HG03520 (cell line): Measurements from ENCODE around the gene PLXDC2.

Experiments used
- ATAC-seq: cut with Tn5 transposase; IDR thresholded peaks from one replicate; pipeline ENCODE4 v1.9.1; 2021; ENCODE audit warnings: mild to moderate bottlenecking, moderate library complexity; ENCODE audit not compliant: unreplicated experiment

PLXDC2 gene

GRCh38 chr10:20094226-20094976 is 278.2 kb downstream of the PLXDC2 start:
- no peak for ATAC-seq

- no peak for ATAC-seq
Observed at GRCh38 chr10:20100171-20100570, 283.9 kb downstream of the PLXDC2 start.

GRCh38 chr10:20105236-20105635 is 289.0 kb downstream of the PLXDC2 start:
- no peak for ATAC-seq

- ATAC-seq, result no peak
Observed at GRCh38 chr10:20105931-20106330, 289.7 kb downstream of the PLXDC2 start.

GRCh38 chr10:20108021-20108420 is 291.8 kb downstream of the PLXDC2 start:
- ATAC-seq, result no peak

GRCh38 chr10:20109613-20110012 is 293.4 kb downstream of the PLXDC2 start:
- ATAC-seq, result no peak

GRCh38 chr10:20110125-20111100 is 294.2 kb downstream of the PLXDC2 start:
- ATAC-seq, result no peak

DNA sequence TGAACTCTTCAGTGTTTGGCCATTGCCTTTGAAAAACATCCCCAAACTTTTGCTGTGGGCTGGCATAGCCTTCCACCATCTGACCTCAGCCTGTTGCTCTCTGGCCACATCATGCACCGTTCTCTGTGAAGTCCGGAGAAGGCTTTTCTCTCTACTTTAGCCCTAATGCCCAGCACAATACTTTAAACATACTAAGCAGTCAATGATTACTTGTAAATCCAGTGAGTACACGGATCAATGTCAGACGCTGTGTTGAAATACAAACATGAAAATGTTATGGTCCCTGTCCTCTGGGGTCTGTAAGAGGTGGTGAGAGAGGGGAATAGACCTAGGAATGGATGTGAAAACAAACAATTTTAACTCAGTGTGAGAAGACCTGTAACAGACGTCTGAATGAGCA is 297.9 kb downstream of the PLXDC2 start:
- ATAC-seq, result no peak

DNA sequence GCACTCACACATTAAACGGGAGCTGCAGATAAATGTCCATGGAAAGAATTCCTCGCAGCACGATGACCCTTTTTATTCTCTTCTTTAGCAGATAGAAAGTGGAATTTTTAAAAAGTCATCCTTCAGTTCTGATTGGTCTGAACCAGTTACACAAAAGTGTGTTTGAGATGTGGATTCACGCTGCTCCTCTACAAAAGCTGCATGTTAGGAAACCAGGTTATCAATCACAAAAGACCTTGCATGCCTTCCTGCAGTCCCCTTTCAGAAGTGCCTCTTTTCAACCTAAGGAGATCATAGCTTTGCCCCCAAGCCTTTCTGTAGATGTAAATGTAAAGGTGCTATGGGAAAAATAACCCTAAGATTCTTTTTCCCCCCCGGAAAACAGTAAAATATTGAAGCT is 299.7 kb downstream of the PLXDC2 start:
- ATAC-seq, result no peak

GRCh38 chr10:20117471-20117870 is 301.2 kb downstream of the PLXDC2 start:
- no peak for ATAC-seq

DNA sequence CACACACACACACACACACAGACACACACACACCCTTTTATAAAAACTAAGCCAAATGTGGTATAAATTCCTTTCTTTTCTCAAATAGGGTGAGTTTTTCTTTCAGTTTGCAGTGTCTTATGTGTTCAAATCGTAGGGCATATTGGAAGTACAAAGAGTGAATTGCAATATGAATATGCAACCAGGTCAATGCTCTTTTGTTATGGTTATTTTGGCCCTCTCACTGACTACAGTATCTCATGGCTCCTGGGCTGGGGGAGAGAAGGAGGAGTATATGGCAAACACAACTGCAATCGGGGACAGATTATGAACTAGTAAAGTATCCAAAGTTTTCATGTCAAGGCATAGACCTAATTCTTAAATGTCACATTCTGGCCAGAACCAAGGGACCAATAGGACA is 301.9 kb downstream of the PLXDC2 start:
- ATAC-seq, result no peak

- no peak for ATAC-seq
Observed at GRCh38 chr10:20128811-20129210, 312.6 kb downstream of the PLXDC2 start.

DNA sequence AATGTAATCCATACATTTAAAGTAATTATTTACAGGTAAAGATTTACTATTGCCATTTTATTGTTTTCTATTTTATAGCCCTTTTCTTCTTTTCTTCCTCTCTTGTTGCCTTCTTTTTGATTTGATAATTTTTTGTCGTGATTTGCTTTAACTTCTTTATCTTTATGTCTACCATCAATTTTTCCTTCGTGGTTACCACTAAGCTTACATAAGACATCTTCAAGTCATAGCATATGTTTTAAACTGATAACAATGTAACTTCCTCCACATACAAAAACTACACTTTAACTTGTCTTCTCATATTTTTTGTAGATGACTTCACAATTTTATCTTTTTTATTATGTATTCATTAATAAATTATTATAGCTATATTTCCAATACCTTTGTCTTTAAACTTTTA is 316.6 kb downstream of the PLXDC2 start:
- ATAC-seq, result no peak

- ATAC-seq, result no peak
Observed at GRCh38 chr10:20133669-20134189, 317.5 kb downstream of the PLXDC2 start.

DNA sequence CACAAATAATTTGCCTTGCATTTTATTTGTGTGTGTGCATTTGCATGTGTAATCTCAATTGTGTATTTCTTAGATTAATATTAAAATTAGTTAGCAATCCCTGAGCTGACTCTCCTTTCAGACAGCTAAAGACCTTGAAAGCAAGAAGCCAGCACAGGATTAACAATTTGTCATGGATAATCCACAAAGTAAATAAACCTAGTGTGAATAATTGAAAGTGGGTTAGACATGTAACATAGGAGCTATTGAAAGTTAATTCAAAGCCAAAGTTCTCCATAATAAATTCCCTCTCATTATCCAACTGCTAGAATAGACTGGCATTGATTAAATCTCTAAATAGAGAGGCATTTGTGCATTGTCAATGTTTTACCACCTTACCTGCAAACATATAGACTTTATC is 326.1 kb downstream of the PLXDC2 start:
- ATAC-seq, result no peak

DNA sequence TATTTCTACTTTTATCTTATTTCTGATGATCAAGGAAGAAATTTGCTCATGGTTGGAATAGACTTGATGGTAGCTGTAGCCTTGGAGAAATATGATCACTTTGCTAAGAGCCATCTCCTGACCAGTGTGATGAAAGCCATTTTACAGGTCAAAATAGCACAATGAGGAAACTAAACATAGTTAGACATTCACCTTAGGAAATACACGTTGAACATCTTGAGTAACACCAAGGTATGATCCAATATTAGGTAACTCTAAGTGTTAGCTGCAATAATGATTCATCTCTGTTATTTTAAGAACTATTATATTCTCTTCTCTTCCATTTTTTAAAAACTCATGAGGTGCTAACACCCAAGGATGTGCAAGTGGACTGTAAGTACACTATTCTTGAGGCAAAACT is 328.0 kb downstream of the PLXDC2 start:
- ATAC-seq, result no peak

- ATAC-seq, result no peak
Observed at GRCh38 chr10:20146004-20146403, 329.8 kb downstream of the PLXDC2 start.

DNA sequence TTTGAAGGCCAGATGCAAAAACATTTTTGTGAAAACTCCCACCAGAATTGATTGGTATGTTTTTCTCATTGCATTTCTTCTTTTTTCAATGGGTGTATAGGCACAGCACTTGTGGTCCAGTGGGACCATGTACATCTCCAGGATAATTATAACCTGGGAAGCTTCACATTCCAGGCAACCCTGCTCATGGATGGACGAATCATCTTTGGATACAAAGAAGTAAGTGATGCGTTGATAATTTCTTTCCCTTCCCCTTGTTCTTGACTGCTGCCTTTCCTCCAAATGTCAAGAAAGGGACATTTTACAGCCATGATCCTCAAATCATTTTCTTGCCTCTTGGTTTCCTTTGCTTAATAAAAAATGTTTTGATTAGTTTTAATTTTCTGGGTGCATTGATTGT is 331.5 kb downstream of the PLXDC2 start:
- no peak for ATAC-seq

GRCh38 chr10:20156511-20156910 is 340.3 kb downstream of the PLXDC2 start:
- no peak for ATAC-seq

- ATAC-seq, result no peak
Observed at GRCh38 chr10:20157314-20157713, 341.1 kb downstream of the PLXDC2 start.

DNA sequence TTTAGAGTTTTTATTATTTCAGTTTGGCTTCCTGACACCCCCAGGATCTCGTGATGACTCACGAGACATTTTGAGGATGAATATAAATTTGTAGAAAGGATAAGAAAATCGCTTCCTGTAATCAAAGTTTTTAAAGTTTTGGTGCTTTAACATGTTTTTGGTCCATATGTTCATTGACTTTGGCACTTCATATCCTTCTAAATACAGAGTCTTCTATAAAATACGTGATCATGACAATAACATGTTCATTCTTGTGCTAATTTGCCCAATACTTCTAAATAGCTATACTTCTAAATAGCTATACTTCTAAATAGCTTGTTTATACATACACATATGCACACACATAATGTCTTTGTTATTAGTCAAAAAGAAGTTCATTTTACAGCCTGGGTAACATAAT is 341.9 kb downstream of the PLXDC2 start:
- ATAC-seq, result no peak

DNA sequence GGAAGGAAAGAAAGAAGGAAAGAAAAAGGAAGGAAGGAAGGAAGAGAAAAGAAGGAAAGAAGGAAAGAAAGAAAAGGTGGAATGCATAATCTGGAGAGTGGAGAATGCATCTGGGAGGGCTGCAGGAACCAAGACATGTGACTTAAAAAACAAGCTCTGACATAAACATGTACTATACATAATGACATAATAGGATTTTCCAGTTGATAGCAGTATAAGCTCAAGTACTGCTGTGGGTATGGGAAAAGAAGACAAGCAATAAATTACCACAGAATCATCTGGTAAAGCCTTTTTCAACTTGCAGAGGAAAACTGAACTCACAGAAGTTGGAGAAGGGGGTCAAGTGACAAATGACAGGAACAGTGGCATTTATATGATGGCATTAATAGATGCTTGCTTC is 345.9 kb downstream of the PLXDC2 start:
- no peak for ATAC-seq
